NCI-H82 treated with DMSO at 0.1 percent for 48 hours (cell line): ENCODE results near the gene STRIP2.
"Not testable (repeated sequence)": the region's sequence is repeated elsewhere in the genome, so short reads cannot be mapped to it uniquely, and the experiment has no call there.

Experiments used
- DNase-seq: peaks from one replicate; lab custom pipeline; 2025; ENCODE audit not compliant: unreplicated experiment; lab: John Stamatoyannopoulos, UW

STRIP2 gene, protein sequence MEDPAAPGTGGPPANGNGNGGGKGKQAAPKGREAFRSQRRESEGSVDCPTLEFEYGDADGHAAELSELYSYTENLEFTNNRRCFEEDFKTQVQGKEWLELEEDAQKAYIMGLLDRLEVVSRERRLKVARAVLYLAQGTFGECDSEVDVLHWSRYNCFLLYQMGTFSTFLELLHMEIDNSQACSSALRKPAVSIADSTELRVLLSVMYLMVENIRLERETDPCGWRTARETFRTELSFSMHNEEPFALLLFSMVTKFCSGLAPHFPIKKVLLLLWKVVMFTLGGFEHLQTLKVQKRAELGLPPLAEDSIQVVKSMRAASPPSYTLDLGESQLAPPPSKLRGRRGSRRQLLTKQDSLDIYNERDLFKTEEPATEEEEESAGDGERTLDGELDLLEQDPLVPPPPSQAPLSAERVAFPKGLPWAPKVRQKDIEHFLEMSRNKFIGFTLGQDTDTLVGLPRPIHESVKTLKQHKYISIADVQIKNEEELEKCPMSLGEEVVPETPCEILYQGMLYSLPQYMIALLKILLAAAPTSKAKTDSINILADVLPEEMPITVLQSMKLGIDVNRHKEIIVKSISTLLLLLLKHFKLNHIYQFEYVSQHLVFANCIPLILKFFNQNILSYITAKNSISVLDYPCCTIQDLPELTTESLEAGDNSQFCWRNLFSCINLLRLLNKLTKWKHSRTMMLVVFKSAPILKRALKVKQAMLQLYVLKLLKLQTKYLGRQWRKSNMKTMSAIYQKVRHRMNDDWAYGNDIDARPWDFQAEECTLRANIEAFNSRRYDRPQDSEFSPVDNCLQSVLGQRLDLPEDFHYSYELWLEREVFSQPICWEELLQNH

DNA sequence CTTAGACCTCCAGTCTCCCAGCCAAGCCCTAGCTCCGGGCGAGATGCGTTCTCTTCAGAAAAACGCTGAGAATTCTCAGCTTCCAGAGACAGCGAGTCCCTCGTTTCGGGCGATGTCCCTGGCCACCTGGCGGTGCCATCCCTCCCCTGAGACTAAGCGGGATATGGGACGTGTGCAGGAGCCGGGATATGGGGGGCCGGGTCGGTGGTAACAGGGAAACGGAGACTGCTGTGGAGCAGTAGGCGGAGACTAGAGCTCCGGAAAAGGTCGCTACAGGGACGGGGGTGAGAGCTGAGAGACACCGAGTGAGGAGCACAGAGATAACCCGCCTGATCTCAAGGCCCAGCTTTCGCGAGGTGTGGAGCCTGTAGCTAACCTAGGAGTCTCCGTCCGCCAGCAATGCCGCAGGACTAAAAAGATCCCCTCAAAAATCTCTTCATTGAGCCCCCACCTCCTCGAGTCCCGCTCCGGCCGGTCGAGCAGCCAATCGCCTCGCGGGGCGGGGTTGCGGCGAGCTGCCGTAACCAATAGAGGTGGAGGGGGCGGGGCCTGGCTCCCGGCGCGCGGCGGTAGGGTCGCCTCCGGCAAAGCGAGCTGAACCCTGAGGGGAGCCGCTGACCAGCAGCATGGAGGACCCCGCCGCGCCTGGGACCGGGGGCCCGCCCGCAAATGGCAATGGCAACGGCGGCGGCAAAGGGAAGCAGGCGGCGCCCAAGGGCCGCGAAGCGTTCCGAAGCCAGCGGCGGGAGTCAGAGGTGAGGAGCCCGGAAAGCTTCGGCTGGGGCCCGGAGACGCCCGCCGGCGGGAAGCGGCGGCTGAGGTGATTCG, at the start of gene STRIP2:
STRIP2 (plus strand) TSS at position 586 of the 828 bp plus-strand sequence; CDS start at position 627, 41 bp downstream.
- peak; percentile 70 for DNase-seq

DNA sequence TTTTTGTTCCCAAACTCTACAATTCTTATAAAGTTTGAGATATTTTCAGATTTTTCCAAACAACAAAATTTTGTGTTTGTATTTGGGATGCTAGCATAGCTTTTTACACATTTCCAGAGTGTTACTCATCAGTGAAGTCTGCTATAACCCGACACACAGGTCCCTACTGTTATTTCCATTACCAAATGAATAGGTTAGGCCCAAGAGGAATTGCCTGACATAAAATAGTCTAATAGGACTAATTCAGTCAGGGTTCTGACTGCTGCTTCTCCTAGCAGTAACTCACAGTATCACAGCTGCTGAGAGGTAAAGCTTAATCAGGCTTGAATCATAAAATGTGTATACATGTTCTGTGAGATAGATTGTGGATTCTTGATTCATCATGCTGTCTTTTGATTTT, 49.1 kb upstream of the STRIP2 start:
- no peak for DNase-seq

DNA sequence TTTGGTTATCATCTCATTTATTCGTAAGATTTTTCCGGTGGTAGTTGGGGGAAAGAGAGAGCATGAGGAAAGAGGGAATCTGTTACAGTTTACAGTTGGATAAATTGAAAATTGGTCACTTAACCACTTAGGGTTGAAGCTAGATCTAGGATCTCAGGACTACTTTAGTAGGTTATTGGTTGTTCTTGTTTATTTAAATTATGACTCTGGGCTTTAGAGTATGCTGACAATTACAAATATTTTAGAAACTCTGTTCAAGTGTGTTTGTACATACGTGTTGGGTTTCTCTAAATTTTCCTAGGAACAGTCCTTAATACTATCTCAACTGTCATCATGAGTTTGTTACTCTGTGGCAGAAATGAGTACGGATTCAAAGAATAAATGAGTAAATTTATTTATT, 48.6 kb upstream of the STRIP2 start:
- DNase-seq, result no peak

DNA sequence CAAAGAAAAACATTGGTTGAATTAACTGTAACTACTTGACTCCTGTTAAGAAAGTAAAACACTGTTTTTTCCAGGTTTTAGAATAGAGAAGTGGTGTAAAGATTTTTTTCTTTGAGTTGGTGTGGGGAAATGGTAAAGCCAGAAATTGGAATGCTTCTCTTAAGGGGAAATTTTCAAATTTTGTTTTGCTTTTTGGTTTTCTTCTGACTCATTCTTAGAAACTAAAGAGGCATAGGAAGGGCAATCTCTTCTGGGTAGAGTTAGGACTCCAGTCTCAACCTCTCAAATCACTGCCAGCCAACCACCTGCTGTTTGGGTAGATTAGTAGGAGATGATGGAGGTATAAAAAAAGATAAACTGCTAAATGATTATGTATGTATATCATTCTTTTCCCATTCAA, 47.7 kb upstream of the STRIP2 start:
- DNase-seq, result peak; percentile 37

DNA sequence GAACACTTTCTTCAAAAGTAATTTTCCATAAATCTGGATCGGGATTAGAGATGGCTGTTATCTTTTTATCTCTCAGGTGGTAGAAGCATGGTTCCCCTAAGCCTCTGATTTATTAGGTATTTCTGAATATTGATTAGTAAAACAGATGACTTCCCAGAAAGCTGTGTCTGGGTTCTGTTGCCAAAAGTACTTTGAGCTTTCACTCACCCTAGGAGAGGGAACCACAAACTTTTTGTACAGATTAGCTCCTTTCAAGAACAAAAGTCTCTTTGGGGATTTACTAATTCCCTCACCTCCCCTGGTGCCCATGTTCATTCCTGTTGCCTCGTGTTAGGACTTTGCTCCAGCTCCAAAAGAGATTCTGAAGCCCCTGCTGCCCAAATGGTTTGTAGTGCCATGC, 46.7 kb upstream of the STRIP2 start:
- DNase-seq, result no peak

DNA sequence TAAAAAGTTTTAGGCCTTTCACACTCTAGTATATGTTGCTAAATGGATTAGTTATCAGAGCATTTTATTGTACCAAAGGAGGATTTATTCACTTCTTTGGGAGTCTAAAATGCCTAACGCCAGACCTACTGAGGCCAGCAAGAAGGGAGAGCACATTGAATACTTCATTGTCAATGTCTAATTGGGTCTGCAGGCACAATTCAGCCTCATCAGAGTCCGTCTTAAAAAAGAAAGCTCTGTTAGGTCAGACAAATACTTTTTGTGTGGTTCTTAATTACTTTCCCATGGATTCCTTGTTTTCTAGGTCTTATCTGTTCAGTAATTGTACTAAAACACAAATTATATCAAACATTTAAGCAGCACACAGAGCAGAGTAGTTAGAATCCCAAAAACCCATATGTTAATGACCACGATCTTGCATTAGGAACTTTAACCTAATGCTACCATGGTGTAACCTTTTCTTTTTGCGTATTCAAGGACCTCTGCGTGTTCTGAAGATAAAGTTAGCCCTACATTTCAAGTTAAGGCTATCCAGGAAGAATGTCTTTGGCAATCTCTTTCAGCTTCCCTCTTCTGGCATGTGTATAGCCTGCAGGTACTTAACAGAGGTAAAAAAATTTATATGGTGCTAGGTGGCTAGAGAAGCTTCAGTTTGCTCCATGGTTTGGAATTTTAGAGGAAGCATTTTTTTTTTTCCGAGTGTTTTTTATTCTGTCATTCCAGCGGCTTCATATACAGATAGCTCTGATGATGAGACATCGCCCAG, 45.7 kb upstream of the STRIP2 start:
- DNase-seq, result no peak

DNA sequence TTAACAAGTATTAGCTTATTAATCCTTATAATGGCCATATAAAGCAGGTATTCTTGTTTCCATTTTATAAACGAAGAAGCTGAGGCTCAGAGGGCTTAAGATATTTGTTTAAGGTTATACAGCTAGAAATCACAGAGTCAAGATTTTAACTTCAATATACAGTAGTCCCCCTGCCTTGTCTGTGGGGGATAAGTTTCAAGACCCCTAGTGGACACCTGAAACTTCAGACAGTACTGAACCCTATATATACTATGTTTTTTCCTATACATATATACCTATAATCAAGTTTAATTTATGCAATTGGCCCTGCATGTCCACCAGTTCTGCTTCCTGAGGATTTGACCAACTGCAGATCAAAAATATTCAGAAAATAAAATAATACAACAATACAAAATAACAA, 44.4 kb upstream of the STRIP2 start:
- DNase-seq, result no peak

DNA sequence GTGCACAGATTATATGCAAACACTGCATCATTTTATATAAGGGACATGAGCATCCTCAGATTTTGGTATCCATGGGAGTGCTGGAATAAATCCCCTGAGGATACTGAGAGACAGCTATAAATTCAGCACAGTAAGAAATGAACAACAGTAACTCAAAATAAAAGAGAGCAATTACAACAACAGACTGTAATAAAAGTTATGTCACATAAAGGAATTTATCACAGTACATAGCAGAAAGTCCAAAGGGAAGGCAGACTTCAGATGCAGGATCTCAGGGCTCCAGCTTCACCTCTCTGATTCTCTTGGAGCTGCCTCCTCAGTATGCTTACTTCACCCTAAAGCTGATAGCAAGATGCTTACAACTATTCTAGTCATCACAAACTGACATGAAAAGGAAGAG, 43.9 kb upstream of the STRIP2 start:
- DNase-seq, result no peak

DNA sequence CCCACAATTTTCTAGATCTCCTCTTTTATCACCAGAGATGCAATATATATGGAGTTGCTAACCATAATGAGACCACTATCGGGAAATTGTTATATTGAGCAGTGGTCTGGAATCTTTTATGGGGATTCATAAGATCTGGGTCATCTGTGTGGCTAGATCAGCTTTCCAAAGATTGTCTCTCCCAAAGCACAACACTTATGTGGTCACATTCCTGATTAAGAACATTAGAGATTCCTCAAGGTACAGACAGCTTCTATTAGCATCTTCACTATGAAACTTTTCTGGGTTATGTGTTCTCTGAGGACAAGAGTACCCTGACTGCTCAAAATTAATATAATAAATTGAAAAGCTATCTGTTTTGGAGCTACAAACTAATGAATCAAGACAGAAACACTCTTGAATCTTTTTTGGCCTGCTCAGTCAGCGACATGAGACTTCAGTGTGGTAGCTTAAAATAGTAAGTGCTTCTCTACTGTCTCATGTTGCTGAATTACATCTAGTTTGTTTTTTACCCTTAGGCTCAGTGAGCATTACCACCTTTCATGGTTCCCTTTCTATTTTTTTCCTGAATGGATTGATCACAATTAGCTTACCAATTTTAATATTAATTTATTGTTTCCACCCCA, 42.6 kb upstream of the STRIP2 start:
- no peak for DNase-seq

DNA sequence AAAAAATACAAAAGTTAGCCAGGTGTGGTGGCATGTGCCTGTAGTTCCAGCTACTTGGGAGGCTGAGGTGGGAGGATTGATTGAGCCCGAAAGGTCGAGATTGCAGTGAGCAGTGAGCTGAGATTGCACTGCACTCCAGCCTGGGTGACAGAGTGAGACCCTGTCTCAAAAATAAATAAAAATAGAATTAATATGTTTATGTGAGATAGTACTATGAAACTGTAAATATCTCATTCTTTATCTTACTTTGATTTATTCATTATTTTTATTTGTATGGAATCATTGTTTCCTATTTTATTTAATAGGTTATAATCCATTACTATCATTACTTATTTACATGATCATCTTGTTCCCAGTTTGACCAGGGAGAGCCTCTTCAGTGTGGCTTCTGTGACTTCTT, 41.0 kb upstream of the STRIP2 start:
- no peak for DNase-seq

DNA sequence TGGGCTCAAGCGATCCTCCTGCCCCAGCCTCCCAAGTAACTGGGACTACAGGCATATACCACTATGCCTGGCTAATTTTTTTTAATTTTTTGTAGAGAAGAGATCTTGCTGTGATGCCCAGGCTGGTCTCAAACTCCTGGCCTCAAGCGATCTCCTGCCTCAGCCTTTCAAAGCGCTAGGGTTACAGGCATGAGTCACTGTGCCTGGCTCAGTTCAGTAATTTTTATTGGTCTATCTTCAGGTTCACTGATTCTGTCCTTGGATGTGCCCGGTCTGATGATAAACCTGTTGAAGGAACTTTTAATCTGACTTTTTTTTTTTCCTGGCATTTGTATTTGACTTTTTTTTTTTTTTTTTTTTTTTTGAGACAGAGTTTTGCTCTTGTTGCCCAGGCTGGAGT, 40.1 kb upstream of the STRIP2 start:
- DNase-seq, result no peak

DNA sequence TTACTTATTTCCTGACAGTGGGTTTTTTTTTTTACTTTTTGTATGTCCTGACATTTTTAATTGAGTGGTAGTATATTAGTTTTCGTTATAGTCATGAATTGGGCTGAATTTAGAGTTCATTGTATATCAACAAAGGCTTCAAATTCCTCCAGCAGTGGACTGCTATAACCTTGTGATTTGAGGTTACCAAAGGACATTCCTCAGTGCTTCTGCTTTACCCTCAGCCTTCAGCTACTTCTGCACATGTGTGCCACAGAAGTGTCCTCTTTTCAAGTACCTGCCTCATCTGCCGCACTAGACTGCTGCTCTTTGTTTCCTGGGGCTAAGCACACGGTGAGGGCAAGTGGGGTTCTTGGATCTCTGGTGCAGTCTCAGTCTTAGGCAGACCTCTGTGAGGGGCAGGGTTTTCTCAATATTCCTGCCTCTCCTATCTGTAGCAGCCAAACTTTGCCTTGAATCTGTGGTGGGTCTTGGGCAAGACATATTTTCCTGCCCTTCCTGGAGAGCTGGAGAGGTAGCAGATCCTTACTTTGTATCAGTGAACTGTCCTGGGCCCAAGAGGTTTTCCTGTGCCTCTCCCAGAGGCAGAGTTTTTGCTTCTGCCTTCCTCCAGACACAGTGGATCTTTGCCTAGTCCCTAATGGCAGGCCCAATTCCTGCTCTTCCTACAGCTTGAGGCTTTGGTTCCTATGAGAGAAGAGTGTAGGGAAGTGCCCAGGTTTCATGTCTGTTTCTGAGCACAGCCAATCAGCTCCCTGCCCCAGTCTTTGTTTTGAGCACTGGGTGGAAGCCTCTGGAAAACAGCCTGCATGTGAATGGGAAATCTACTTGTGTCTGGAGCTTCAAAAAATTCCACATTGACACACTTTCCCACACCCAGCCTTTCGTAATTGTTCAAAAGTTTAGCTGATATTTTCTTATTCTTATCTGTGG, 39.0 kb upstream of the STRIP2 start:
- DNase-seq, result no peak

DNA sequence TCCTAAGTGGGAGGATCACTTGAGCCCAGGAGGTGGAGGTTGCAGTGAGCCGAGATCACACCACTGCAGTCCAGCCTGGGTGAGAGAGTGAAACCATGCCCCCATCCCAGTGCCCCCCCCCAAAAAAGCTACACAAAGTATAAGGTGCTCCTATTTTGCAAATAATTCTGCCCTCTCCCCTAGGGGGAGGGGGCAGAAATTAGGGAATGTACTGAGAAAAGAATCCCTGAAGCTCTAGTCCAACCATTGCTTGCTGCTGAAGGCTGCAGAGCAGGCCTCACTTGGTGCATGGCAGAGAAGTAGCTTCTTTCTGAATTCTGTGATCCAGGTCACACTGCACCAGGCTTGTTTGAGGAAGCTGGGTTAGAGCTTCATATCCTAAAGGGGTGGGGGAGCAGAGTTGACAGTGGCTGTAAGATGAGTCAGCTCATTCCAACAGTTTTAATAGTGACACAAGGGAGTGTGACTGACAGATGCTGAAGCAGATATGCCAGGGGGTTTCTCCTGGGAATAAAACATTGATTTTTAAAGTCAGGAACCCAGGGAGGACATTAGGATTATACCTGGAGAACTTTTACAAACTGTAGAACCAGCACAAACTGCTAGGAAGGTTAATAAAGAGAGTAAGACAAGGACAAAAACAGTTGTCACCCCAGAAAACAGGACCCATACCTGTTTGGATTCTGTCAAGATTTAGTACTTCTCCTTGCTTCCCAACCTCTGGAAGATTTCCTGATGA, 32.8 kb upstream of the STRIP2 start:
- no peak for DNase-seq

DNA sequence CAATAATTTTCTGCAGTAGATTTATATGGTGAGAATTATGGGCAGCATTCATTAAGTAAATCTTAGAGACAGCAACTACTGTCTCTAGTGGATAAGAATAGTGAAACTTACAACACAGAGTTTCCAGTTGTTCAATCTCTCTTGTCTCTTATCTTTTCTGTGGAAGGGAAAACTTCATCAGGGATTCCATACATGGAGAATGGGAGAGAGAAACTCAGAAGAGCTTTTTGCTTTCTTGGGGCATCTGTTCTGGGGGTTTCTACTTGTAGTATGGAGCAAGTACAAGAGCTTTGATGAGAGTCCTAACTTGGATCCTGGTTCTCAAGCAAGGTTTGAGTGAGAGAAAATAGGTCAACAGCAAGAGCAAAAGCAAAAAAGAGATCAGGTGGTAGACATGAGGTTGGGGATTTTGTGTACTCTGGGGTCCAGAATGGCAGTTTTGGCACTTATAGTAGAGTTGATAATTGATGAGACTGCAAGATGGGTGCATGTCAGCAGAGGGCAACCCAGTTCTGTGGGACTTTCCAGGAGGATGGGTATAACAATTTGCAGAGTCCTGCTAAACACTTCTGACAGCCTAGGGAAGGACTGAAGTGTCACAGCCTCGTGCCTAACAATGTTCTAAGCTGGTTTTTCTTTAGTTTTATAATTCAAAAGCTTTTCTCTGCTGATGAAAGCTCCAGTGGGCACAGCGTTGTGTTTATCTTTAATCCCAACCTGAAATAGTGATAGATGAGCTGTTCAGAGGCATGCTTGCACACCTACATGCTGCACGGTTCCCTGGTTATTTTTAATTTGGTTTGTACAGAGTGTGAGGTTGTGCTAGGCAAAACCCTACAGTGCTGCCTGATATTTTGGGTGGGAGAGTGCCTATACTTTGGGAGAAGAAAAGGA, 32.0 kb upstream of the STRIP2 start:
- no peak for DNase-seq

DNA sequence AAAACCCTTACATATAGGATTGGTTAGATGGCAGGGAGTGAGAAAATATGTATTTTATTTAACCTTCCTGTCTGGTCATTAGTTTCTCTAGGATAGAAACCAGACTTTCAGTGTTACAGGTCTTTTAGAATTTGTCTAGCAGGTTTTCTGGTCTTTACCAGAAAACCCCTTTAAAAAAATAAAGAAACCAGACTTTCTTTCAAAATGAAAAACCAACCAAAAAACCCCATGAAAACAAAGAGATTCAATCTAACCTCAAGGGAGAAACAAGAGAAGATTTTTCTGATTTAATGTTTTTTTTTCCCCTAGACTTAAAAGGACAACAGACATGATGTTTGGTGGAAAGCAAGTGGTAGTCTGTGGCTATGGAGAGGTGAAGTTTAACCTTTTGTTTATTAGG, 28.7 kb upstream of the STRIP2 start:
- DNase-seq, result no peak

DNA sequence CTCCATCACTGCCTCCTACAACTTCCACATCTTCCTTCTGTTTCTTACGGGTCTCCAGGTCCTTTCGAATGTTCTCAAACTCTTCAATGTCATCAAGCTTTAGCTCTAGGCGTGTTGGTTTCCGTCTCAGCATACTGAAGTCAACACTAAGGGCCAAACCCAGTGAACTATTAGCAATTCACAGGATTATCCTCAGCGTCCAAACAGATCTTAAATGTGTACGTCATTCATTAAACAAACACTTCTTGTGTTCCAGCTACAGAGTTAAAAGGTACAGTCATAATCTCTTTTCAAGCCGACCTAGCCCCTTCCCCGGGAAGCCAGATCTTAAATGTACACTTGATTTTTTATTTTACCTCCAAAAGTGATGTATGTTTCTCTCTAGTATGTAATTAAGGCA, 24.0 kb upstream of the STRIP2 start:
- not testable (repeated sequence) for DNase-seq

DNA sequence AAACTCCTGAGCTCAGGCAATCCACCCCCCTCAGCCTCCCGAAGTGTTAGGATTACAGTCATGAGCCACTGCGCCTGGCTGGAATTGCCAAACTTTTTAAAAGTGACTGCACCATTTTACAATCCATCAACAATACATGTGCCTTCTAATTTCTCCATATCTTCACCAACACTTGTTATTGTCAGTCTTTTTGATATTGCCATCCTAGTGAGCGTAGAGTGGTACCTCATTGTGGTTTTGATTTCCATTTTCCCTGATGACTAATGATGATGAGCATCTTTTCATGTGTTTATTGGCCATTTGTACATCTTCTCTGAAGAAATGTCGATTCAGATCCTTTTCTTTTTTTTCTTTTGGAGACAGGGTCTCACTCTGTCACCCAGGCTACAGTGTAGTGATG, 21.7 kb upstream of the STRIP2 start:
- DNase-seq, result no peak
